KMS-11 (cell line): ENCODE measurements around the gene ESPN.

Source experiments
- H2AFZ ChIP-seq: fragments of 200-600 bp; sonication (generic); 2 replicates; pipeline ENCODE4 v1.6.1; 2016; ENCODE audit warnings: antibody characterized with exemption, mixed run types, low read depth
- H3K27ac ChIP-seq: fragments of 200-600 bp; sonication (generic); 2 replicates; pipeline ENCODE4 v1.6.1; 2016; ENCODE audit warnings: mild to moderate bottlenecking, mixed run types
- H3K27me3 ChIP-seq: fragments of 200-600 bp; sonication (generic); 2 replicates; pipeline ENCODE4 v1.6.1; 2017; ENCODE audit warnings: mild to moderate bottlenecking, low read depth, mixed run types, moderate library complexity; ENCODE audit not compliant: insufficient read depth
- H3K36me3 ChIP-seq: fragments of 200-600 bp; sonication (generic); 2 replicates; pipeline ENCODE4 v1.6.1; 2017; ENCODE audit warnings: mild to moderate bottlenecking, mixed run types; ENCODE audit not compliant: insufficient read depth
- H3K4me1 ChIP-seq: fragments of 200-600 bp; sonication (generic); 2 replicates; pipeline ENCODE4 v1.6.1; 2016; ENCODE audit warnings: mild to moderate bottlenecking, low read depth, mixed run types; ENCODE audit not compliant: poor library complexity, severe bottlenecking
- H3K4me2 ChIP-seq: fragments of 200-600 bp; sonication (generic); 2 replicates; pipeline ENCODE4 v1.7.0; 2016; ENCODE audit warnings: mild to moderate bottlenecking, mixed run types
- H3K4me3 ChIP-seq: fragments of 200-600 bp; sonication (generic); IDR thresholded peaks from 2 replicates; pipeline ENCODE4 v1.6.1; 2017; ENCODE audit warnings: low read depth, low read length, mixed read lengths; ENCODE audit not compliant: insufficient read depth
- H3K79me2 ChIP-seq: fragments of 200-600 bp; sonication (generic); 2 replicates; pipeline ENCODE4 v1.6.1; 2016; ENCODE audit warnings: low read depth, mixed run types; ENCODE audit not compliant: insufficient read depth
- H3K9ac ChIP-seq: fragments of 200-600 bp; sonication (generic); 2 replicates; pipeline ENCODE4 v1.6.1; 2016; ENCODE audit warnings: mild to moderate bottlenecking, mixed run types
- H4K20me1 ChIP-seq: fragments of 200-600 bp; sonication (generic); 2 replicates; pipeline ENCODE4 v1.6.1; 2016; ENCODE audit warnings: mild to moderate bottlenecking, mixed run types; ENCODE audit not compliant: insufficient read depth
- CTCF ChIP-seq: fragments of 200-600 bp; sonication (generic); conservative IDR thresholded peaks from 2 replicates; pipeline ENCODE4 v1.6.1; 2017; ENCODE audit warnings: low read depth, mild to moderate bottlenecking, antibody characterized with exemption, low read length, moderate library complexity, mixed read lengths

ESPN gene

GRCh38 chr1:6384135-6384534 is 40.4 kb upstream of the ESPN start:
- Histone ChIP-seq H4K20me1 (no peaks in the 10 kb centered on the region), H3K27me3 (no peaks in the 10 kb centered on the region), H3K79me2 (peaks cover 47% of the 10 kb centered on the region; the same call in 1 of the 2 replicates), H3K36me3 (no peaks in the 10 kb centered on the region), H2AFZ (no peak overlapping the region), H3K4me3 (no peak overlapping the region), H3K27ac (no peak overlapping the region), H3K9ac (no peak overlapping the region), H3K4me1 (no peaks in the 10 kb centered on the region), H3K4me2 (no peak overlapping the region)
- no peak for TF ChIP-seq CTCF

- H3K4me1 ChIP-seq = no peaks in the 10 kb centered on the region
- no peak overlapping the region for H3K9ac ChIP-seq
- TF ChIP-seq CTCF = no peak
- no peak overlapping the region for H3K4me2 ChIP-seq
- no peak overlapping the region for H3K4me3 ChIP-seq
- H4K20me1 ChIP-seq = no peaks in the 10 kb centered on the region
- H2AFZ ChIP-seq = no peak overlapping the region
- H3K36me3 ChIP-seq = no peaks in the 10 kb centered on the region; the same call in 1 of the 2 replicates
- H3K79me2 ChIP-seq = peaks cover 43% of the 10 kb centered on the region; the same call in 1 of the 2 replicates
- no peak overlapping the region for H3K27ac ChIP-seq
- no peaks in the 10 kb centered on the region for H3K27me3 ChIP-seq
Observed at GRCh38 chr1:6384962-6385361, 39.6 kb upstream of the ESPN start.

- no peak for TF ChIP-seq CTCF
- Histone ChIP-seq H3K4me3 (no peak overlapping the region), H3K9ac (no peak overlapping the region), H3K27me3 (no peaks in the 10 kb centered on the region), H3K79me2 (peaks cover 45% of the 10 kb centered on the region; the same call in 1 of the 2 replicates), H3K4me1 (no peaks in the 10 kb centered on the region), H3K27ac (no peak overlapping the region), H3K4me2 (no peak overlapping the region), H3K36me3 (no peaks in the 10 kb centered on the region; the same call in 1 of the 2 replicates), H2AFZ (no peak overlapping the region), H4K20me1 (no peaks in the 10 kb centered on the region)
Observed at GRCh38 chr1:6385488-6386191, 38.9 kb upstream of the ESPN start.

GRCh38 chr1:6386371-6386949 is 38.1 kb upstream of the ESPN start:
- Histone ChIP-seq H3K36me3 (no peaks in the 10 kb centered on the region; the same call in 1 of the 2 replicates), H4K20me1 (no peaks in the 10 kb centered on the region), H3K9ac (no peak overlapping the region), H3K4me2 (no peak overlapping the region), H3K27me3 (no peaks in the 10 kb centered on the region), H3K4me1 (peaks cover 1% of the 10 kb centered on the region), H3K4me3 (no peak overlapping the region), H2AFZ (no peak overlapping the region), H3K79me2 (peaks cover 50% of the 10 kb centered on the region; the same call in 1 of the 2 replicates), H3K27ac (no peak overlapping the region)
- no peak for TF ChIP-seq CTCF
